Inflammatory macrophage treated with lipopolysaccharide for 4 hours (primary cell): Measurements from ENCODE around the gene PCDHGA11.
A peak's percentile ranks its signal among the peaks of the same experiment; 100 is the strongest.
"Not testable (repeated sequence)": the region's sequence is repeated elsewhere in the genome, so short reads cannot be mapped to it uniquely, and the experiment has no call there.

Experiments used
- DNase-seq: peaks from one replicate; pipeline ENCODE4 v3.0.0-alpha.2; 2020

The PCDHGA11 gene

GRCh38 chr5:141399555-141400258 is 21.1 kb upstream of the PCDHGA11 start:
- no peak for DNase-seq

- peak; percentile 39 for DNase-seq
Observed at GRCh38 chr5:141402553-141403243, 18.2 kb upstream of the PCDHGA11 start, which contains the start of gene PCDHGA9. PCDHGA9 (plus strand) TSS chr5:141402778; CDS start chr5:141402953, 175 bp downstream.

GRCh38 chr5:141403387-141403786 is 17.5 kb upstream of the PCDHGA11 start:
- DNase-seq = no peak

GRCh38 chr5:141407790-141408505 is 12.9 kb upstream of the PCDHGA11 start, which contains the start of gene PCDHGB6:
PCDHGB6 (plus strand) TSS chr5:141408021; CDS start chr5:141408203, 182 bp downstream.
- DNase-seq = peak; percentile 52

GRCh38 chr5:141409598-141410306 is 11.1 kb upstream of the PCDHGA11 start:
- no peak for DNase-seq

GRCh38 chr5:141411575-141411974 is 9.3 kb upstream of the PCDHGA11 start:
- DNase-seq = no peak

- peak; percentile 68 for DNase-seq
Observed at GRCh38 chr5:141412854-141413539, 7.9 kb upstream of the PCDHGA11 start, which contains the start of gene PCDHGA10. PCDHGA10 (plus strand) TSS chr5:141412987; CDS start chr5:141413176, 189 bp downstream.

GRCh38 chr5:141413540-141414069 is 7.2 kb upstream of the PCDHGA11 start:
- no peak for DNase-seq

GRCh38 chr5:141414548-141415274 is 6.1 kb upstream of the PCDHGA11 start:
- not testable (repeated sequence) for DNase-seq

- DNase-seq = not testable (repeated sequence)
Observed at GRCh38 chr5:141415275-141415618, 5.6 kb upstream of the PCDHGA11 start.

GRCh38 chr5:141417494-141418172 is 3.2 kb upstream of the PCDHGA11 start, which contains the start of gene PCDHGB7:
PCDHGB7 (plus strand) TSS chr5:141417677; CDS start chr5:141417860, 183 bp downstream.
- peak; percentile 80 for DNase-seq

- DNase-seq = no peak
Observed at GRCh38 chr5:141419074-141419880, 1.6 kb upstream of the PCDHGA11 start.

GRCh38 chr5:141421489-141421855 is 621 bp downstream of the PCDHGA11 start:
- DNase-seq = no peak

- DNase-seq = no peak
Observed at GRCh38 chr5:141422742-141423291, 2.0 kb downstream of the PCDHGA11 start.

- no peak for DNase-seq
Observed at GRCh38 chr5:141427783-141428426, 7.1 kb downstream of the PCDHGA11 start.

- peak; percentile 79 for DNase-seq
Observed at GRCh38 chr5:141430332-141431113, 9.7 kb downstream of the PCDHGA11 start, which contains the start of gene PCDHGA12. PCDHGA12 (plus strand) TSS chr5:141430507; CDS start chr5:141430760, 253 bp downstream.

GRCh38 chr5:141431286-141431685 is 10.4 kb downstream of the PCDHGA11 start:
- no peak for DNase-seq

GRCh38 chr5:141432308-141432707 is 11.5 kb downstream of the PCDHGA11 start:
- not testable (repeated sequence) for DNase-seq
